H1 (cell line): ENCODE measurements around the gene PLA2G4D. TPM values are rescaled to one million over a fixed set of nuclear protein-coding genes. Genes with fewer than 3 reads are reported as not detected.

Experiments
- CTCF ChIA-PET: fragments of 300-600 bp; sonication (Branson Sonifier 250); formaldehyde crosslinking; loops from one replicate; lab custom pipeline; 2021; ENCODE audit not compliant: partially characterized antibody; lab: Charles Lee
- POLR2A ChIA-PET: fragments of 300-600 bp; sonication (Branson Sonifier 250); formaldehyde crosslinking; loops from one replicate; lab custom pipeline; 2021; ENCODE audit warnings: inconsistent platforms; ENCODE audit not compliant: partially characterized antibody; lab: Charles Lee
- DNase-seq, 2 experiments: peaks; one replicate each; pipeline versions ENCODE4 v3.0.0 to v3.0.0-alpha.2; 2010 to 2022; ENCODE audit warnings: low spot score in 2 of 2, low read depth in 1 of 2, mixed read lengths in 1 of 2
- FAIRE-seq: peaks from 2 replicates; lab custom pipeline; 2011; peaks lifted over from hg19 to GRCh38; lab: Jason Lieb, UNC
- H2AFZ ChIP-seq: 2 replicates; pipeline ENCODE4 v1.8.1; 2012; ENCODE audit warnings: low read length, inconsistent platforms
- H2AK5ac ChIP-seq: 2 replicates; pipeline ENCODE4 v1.6.1; 2013; ENCODE audit warnings: low read depth, low read length
- H2BK120ac ChIP-seq: replicated peaks from 2 replicates; pipeline ENCODE3; 2013; ENCODE audit warnings: low read depth, low read length, inconsistent platforms
- H2BK12ac ChIP-seq: 2 replicates; pipeline ENCODE4 v1.6.1; 2013; ENCODE audit warnings: low read depth, low read length
- H2BK15ac ChIP-seq: 2 replicates; pipeline ENCODE4 v1.6.1; 2013; ENCODE audit warnings: low read length
- H2BK20ac ChIP-seq: 2 replicates; pipeline ENCODE4 v1.6.1; 2013; ENCODE audit warnings: low read length
- H2BK5ac ChIP-seq: 2 replicates; pipeline ENCODE4 v1.6.1; 2013; ENCODE audit warnings: low read depth, low read length
- H3K14ac ChIP-seq: 2 replicates; pipeline ENCODE4 v1.6.1; 2013; ENCODE audit warnings: inconsistent platforms; ENCODE audit not compliant: insufficient read length
- H3K18ac ChIP-seq: 2 replicates; pipeline ENCODE4 v1.6.1; 2013; ENCODE audit warnings: low read length; ENCODE audit errors: extremely low read depth
- H3K23ac ChIP-seq: 2 replicates; pipeline ENCODE4 v1.6.1; 2013; ENCODE audit warnings: inconsistent platforms; ENCODE audit not compliant: insufficient read length
- H3K23me2 ChIP-seq: 2 replicates; pipeline ENCODE4 v1.6.1; 2013; ENCODE audit warnings: low read depth, low read length
- H3K27ac ChIP-seq: 2 replicates; pipeline ENCODE4 v1.6.1; 2011; ENCODE audit warnings: low read depth, low read length, inconsistent platforms
- H3K27me3 ChIP-seq, 4 experiments: replicated peaks in 1 of 4; 1 replicate in 1 of 4; 2 replicates in 3 of 4; pipeline versions ENCODE4 v1.6.1 to v1.8.1; 2011 to 2013; ENCODE audit warnings: low read length in 3 of 4, mild to moderate bottlenecking in 3 of 4, inconsistent platforms in 2 of 4, mixed read lengths in 2 of 4, moderate library complexity in 1 of 4; ENCODE audit not compliant: control insufficient read depth in 3 of 4, insufficient read depth in 3 of 4; ENCODE audit errors: extremely low read depth in 1 of 4
- H3K36me3 ChIP-seq, 4 experiments: 2 replicates each; pipeline versions ENCODE4 v1.6.1 to v1.8.1; 2011 to 2013; ENCODE audit warnings: mild to moderate bottlenecking in 4 of 4, low read length in 3 of 4, moderate library complexity in 2 of 4, control low read depth in 1 of 4, inconsistent platforms in 1 of 4; ENCODE audit not compliant: insufficient read depth in 4 of 4, control insufficient read depth in 2 of 4
- H3K4ac ChIP-seq: replicated peaks from 2 replicates; pipeline ENCODE3; 2013; ENCODE audit warnings: low read length, low read depth, mixed read lengths, inconsistent platforms; ENCODE audit not compliant: insufficient read length
- H3K4me1 ChIP-seq, 4 experiments: replicated peaks in 1 of 4; 1 replicate in 1 of 4; 2 replicates in 3 of 4; pipeline versions ENCODE4 v1.6.1 to v1.8.1; 2011 to 2013; ENCODE audit warnings: low read length in 3 of 4, inconsistent platforms in 2 of 4, mixed read lengths in 1 of 4; ENCODE audit not compliant: insufficient read depth in 4 of 4, control insufficient read depth in 3 of 4
- H3K4me2 ChIP-seq, 2 experiments: 2 replicates each; pipeline versions ENCODE4 v1.6.1 to v1.8.1; 2011 to 2013; ENCODE audit warnings: low read depth in 2 of 2, low read length in 2 of 2, control low read depth in 1 of 2, inconsistent platforms in 1 of 2, mild to moderate bottlenecking in 1 of 2; ENCODE audit not compliant: insufficient read depth in 1 of 2
- H3K4me3 ChIP-seq, 4 experiments: fragments of 200-600, 300-600 bp in 1 of 4; sonication (generic), shearing (Covaris generic), sonication (Bioruptor Twin) in 1 of 4; 2 replicates each; pipeline versions ENCODE4 v1.5.1 to v1.8.1; 2011 to 2016; ENCODE audit warnings: low read length in 4 of 4, low read depth in 3 of 4, control low read depth in 2 of 4, inconsistent platforms in 2 of 4, mild to moderate bottlenecking in 2 of 4, mixed read lengths in 1 of 4, moderate library complexity in 1 of 4; ENCODE audit not compliant: insufficient read depth in 2 of 4; ENCODE audit errors: extremely low read depth in 1 of 4
- H3K56ac ChIP-seq: replicated peaks from 2 replicates; pipeline ENCODE3; 2013; ENCODE audit warnings: low read depth, mild to moderate bottlenecking, mixed read lengths, low read length, inconsistent platforms; ENCODE audit not compliant: insufficient read length
- H3K79me1 ChIP-seq: 2 replicates; pipeline ENCODE4 v1.6.1; 2013; ENCODE audit warnings: low read depth, low read length, control low read depth
- H3K79me2 ChIP-seq, 2 experiments: 2 replicates each; pipeline versions ENCODE4 v1.6.1 to v1.8.1; 2012 to 2013; ENCODE audit warnings: low read length in 2 of 2, mild to moderate bottlenecking in 2 of 2, inconsistent platforms in 1 of 2; ENCODE audit not compliant: insufficient read depth in 2 of 2, control insufficient read depth in 1 of 2
- H3K9ac ChIP-seq, 4 experiments: replicated peaks in 1 of 4; 1 replicate in 1 of 4; 2 replicates in 3 of 4; pipeline versions ENCODE4 v1.6.1 to v1.8.1; 2011 to 2013; ENCODE audit warnings: low read depth in 3 of 4, low read length in 3 of 4, control low read depth in 2 of 4, mild to moderate bottlenecking in 2 of 4, moderate library complexity in 2 of 4, inconsistent platforms in 1 of 4; ENCODE audit errors: extremely low read depth in 1 of 4
- H3K9me3 ChIP-seq, 2 experiments: 2 replicates each; pipeline versions ENCODE4 v1.6.1 to v1.8.1; 2012 to 2013; ENCODE audit warnings: mild to moderate bottlenecking in 2 of 2, moderate library complexity in 2 of 2, control low read depth in 1 of 2, inconsistent platforms in 1 of 2, low read depth in 1 of 2, low read length in 1 of 2, mixed read lengths in 1 of 2; ENCODE audit not compliant: insufficient read depth in 2 of 2
- H4K20me1 ChIP-seq, 2 experiments: replicated peaks in 1 of 2; 2 replicates each; pipeline versions ENCODE3 to v1.8.1; 2011 to 2013; ENCODE audit warnings: inconsistent platforms in 2 of 2, low read length in 2 of 2, mild to moderate bottlenecking in 1 of 2; ENCODE audit not compliant: insufficient read depth in 2 of 2, control insufficient read depth in 1 of 2
- H4K5ac ChIP-seq: 2 replicates; pipeline ENCODE4 v1.6.1; 2013; ENCODE audit warnings: low read length, low read depth, mixed read lengths, inconsistent platforms; ENCODE audit not compliant: insufficient read length
- H4K8ac ChIP-seq: 2 replicates; pipeline ENCODE4 v1.8.0; 2013; ENCODE audit warnings: mild to moderate bottlenecking, moderate library complexity, low read length, inconsistent platforms; ENCODE audit not compliant: insufficient read depth; ENCODE audit errors: extremely low read depth
- H4K91ac ChIP-seq: replicated peaks from 2 replicates; pipeline ENCODE3; 2013; ENCODE audit warnings: low read length, mixed read lengths, inconsistent platforms; ENCODE audit not compliant: insufficient read length
- CREB1 ChIP-seq: IDR thresholded peaks from 2 replicates; pipeline ENCODE4 v1.6.1; 2012; ENCODE audit warnings: inconsistent platforms
- NRF1 ChIP-seq: IDR thresholded peaks from 2 replicates; pipeline ENCODE4 v1.6.1; 2011; ENCODE audit warnings: mild to moderate bottlenecking, low read depth, low read length, improper control_type of control experiment
- SUZ12 ChIP-seq: fragments of 200-600 bp; sonication (generic); IDR thresholded peaks from 2 replicates; pipeline ENCODE4 v1.6.1; 2012; ENCODE audit warnings: mild to moderate bottlenecking, inconsistent platforms, low read length, moderate library complexity, mixed read lengths
- WGBS, 2 experiments: shearing (Covaris generic) in 1 of 2; methylation state at CpG; one replicate each; pipeline versions ENCODE4 v1.1.6 to v1.1.7; 2013 to 2015; ENCODE audit warnings: low lambda C conversion rate in 2 of 2, mixed read lengths in 2 of 2, inconsistent platforms in 1 of 2, low coverage in 1 of 2, missing lambda C conversion rate in 1 of 2; ENCODE audit not compliant: insufficient replicate concordance in 2 of 2, insufficient coverage in 1 of 2, insufficient read length in 1 of 2; ENCODE audit errors: extremely low coverage in 1 of 2, missing lambda C conversion rate in 1 of 2; 5-methylcytosine and 5-hydroxymethylcytosine counted together
- polyA plus RNA-seq, 7 experiments: library from polyadenylated mRNA; depleted of rRNA in 3 of 7; stranded (reverse) in 5 of 7; unstranded in 2 of 7; fragments of >200 nt in 5 of 7; fragments of 200-250 nt in 2 of 7; gene quantifications; 1 replicate in 5 of 7; 2 replicates in 1 of 7; 4 replicates in 1 of 7; pipeline versions ENCODE4 v1.2.1 to v1.2.3, GENCODE V29; 2011 to 2013; ENCODE audit warnings: missing spikeins in 2 of 7, mixed read lengths in 2 of 7
- total RNA-seq: library from RNA; stranded (reverse); fragmentation: NEBNext Ultra II Directional; extraction: Animal tissue kit (Norgen Biotek cat#: 25700); gene quantifications from 2 replicates; pipeline ENCODE4 v1.2.1, GENCODE V29; 2021
- TF ChIP-seq, protein P1 (sequence below): IDR thresholded peaks from 2 replicates; pipeline ENCODE4 v1.6.1; 2012; ENCODE audit warnings: inconsistent platforms
- TF ChIP-seq, protein P2 (sequence below): IDR thresholded peaks from 2 replicates; pipeline ENCODE4 v1.6.1; 2011; ENCODE audit warnings: low read length, improper control_type of control experiment

PLA2G4D gene
- total and polyA plus RNA-seq, 2 of the 8 experiments (the other 6 are each of a cell fraction or from before 2014, with no cell fraction given), result 0.07 to 0.18 TPM

DNA sequence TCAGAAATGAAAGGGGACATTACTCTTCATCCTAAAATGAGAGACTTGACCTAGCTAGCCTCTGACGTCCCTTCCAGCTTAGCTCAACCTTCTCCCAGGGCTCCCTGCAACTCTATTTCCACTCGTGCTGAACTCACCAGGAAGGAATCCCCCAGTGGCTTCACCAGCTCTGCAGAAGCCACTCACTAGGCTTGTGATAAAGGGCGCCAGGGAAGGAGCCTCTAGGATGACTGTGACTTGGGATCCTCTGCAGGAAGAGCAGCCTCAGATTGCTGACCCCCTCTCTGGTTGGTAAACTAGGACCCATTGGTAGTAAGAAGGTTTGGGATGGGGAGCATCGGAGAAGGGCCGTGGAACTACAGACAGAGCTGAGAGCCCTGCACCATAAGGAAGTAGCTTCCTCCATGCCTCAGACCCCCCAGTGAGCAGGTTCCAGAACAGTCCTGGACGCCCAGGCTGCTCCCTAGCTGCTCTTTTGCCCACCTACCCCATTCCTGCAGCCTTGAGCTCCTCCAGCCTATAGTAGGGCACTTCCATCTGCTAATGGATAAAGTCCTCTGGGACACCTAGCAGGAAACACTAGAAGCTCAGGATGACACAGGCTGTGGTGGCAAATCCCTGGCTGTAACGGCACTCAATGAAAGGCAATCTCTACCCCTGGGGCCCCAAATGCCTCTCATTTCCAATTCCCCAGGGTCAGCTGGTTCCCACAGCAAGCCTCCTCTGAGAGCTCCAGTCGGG, 36.1 kb upstream of the PLA2G4D start:
- no peak overlapping the region for H3K4ac ChIP-seq
- H3K14ac ChIP-seq, result no peak overlapping the region
- no peaks in the 10 kb centered on the region for H3K23me2 ChIP-seq
- peaks cover 0 to 7% (median 4%) of the 10 kb centered on the region in 4 experiments; a peak in 3 of 7 replicates for H3K4me1 ChIP-seq
- 81% methylated on average over 8 of the region's 8 CpGs; no CpG with 5 or more reads in 1 of the 2 experiments for WGBS, 2 experiments
- H2BK5ac ChIP-seq, result no peak overlapping the region
- H4K91ac ChIP-seq, result no peak overlapping the region
- H4K20me1 ChIP-seq, result no peaks in the 10 kb centered on the region
- H2BK15ac ChIP-seq, result no peak overlapping the region
- no peaks in the 10 kb centered on the region for H3K79me2 ChIP-seq
- H2AFZ ChIP-seq, result no peak overlapping the region
- no peak overlapping the region for H2BK20ac ChIP-seq
- no peak overlapping the region for H2BK12ac ChIP-seq
- H3K27me3 ChIP-seq, result no peaks in the 10 kb centered on the region
- H3K4me2 ChIP-seq, result no peak overlapping the region
- no peak overlapping the region for H2AK5ac ChIP-seq
- TF ChIP-seq CREB1 (no peak), NRF1 (no peak), SUZ12 (no peak)
- TF ChIP-seq, protein P1, sequence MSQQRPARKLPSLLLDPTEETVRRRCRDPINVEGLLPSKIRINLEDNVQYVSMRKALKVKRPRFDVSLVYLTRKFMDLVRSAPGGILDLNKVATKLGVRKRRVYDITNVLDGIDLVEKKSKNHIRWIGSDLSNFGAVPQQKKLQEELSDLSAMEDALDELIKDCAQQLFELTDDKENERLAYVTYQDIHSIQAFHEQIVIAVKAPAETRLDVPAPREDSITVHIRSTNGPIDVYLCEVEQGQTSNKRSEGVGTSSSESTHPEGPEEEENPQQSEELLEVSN, result no peak
- TF ChIP-seq, protein P2, sequence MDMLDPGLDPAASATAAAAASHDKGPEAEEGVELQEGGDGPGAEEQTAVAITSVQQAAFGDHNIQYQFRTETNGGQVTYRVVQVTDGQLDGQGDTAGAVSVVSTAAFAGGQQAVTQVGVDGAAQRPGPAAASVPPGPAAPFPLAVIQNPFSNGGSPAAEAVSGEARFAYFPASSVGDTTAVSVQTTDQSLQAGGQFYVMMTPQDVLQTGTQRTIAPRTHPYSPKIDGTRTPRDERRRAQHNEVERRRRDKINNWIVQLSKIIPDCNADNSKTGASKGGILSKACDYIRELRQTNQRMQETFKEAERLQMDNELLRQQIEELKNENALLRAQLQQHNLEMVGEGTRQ, result no peak
- H3K4me3 ChIP-seq, result no peak overlapping the region
- FAIRE-seq (no peak), DNase-seq (no peak)
- no peaks in the 10 kb centered on the region for H3K9me3 ChIP-seq
- ChIA-PET CTCF (interaction anchor here (0.9 to 22.6 kb wide), 10 partner anchors 9 to 255 kb away, joined by 3 to 416 read pairs (median 8); no protein-coding TSS in a partner anchor), POLR2A (interaction anchor here (0.7 kb wide), 1 partner anchor 67 kb away, joined by 3 read pairs; no protein-coding TSS in a partner anchor)
- H2BK120ac ChIP-seq, result no peak overlapping the region
- peak overlapping the region; percentile 4 for H3K56ac ChIP-seq
- H4K8ac ChIP-seq, result no peak overlapping the region
- H4K5ac ChIP-seq, result no peak overlapping the region
- H3K23ac ChIP-seq, result no peak overlapping the region
- no peaks in the 10 kb centered on the region for H3K79me1 ChIP-seq
- H3K9ac ChIP-seq, result no peak overlapping the region
- H3K27ac ChIP-seq, result no peak overlapping the region
- no peaks in the 10 kb centered on the region for H3K36me3 ChIP-seq
- H3K18ac ChIP-seq, result no peak overlapping the region
